Measurements from ENCODE around the gene ATP6V1E1. TPM values are rescaled to one million over a fixed set of nuclear protein-coding genes. Genes with fewer than 3 reads are reported as not detected.
A peak's percentile ranks its signal among the peaks of the same experiment; 100 is the strongest.

The ATP6V1E1 gene
- total and polyA plus RNA-seq, 9 of the 15 experiments (the other 6 are each of a cell fraction or from before 2014, with no cell fraction given): 122 to 249 (median 179) TPM

GRCh38 chr22:17562906-17563870, 65.4 kb downstream of the ATP6V1E1 start, which contains the start of gene SLC25A18:
Gene SLC25A18, plus strand, starts transcription at chr22:17563498. Its CDS starts 16,447 bp downstream, at chr22:17579945.
- in situ Hi-C loops (cut with MboI): no loop called here
- no peak for TF ChIP-seq ZKSCAN1 (IDR thresholded peaks at IDR 0.05; ENCODE audit: low read depth, low read length)
- TF ChIP-seq HDAC6 (IDR thresholded peaks at IDR 0.05; ENCODE audit: low read depth, low read length): no peak
- TF ChIP-seq MAX (CRISPR knock-in tag; IDR thresholded peaks at IDR 0.05): no peak
- TF ChIP-seq MBD2 (IDR thresholded peaks at IDR 0.05; ENCODE audit: borderline replicate concordance, low read depth): no peak
- no peak for TF ChIP-seq CSDE1 (IDR thresholded peaks at IDR 0.05)
- TF ChIP-seq SNRNP70 (optimal IDR thresholded peaks at IDR 0.05; ENCODE audit: low read depth, low read length): no peak
- no peak for TF ChIP-seq ZNF143 (CRISPR knock-in tag; IDR thresholded peaks at IDR 0.05)
- TF ChIP-seq ATF1 (CRISPR knock-in tag; IDR thresholded peaks at IDR 0.05): no peak
- TF ChIP-seq ATF1 (tag; IDR thresholded peaks at IDR 0.05): 0 out of 2 replicates have a peak, but pooled peaks have one; percentile 9
- no peak for TF ChIP-seq STAT6 (CRISPR knock-in tag; IDR thresholded peaks at IDR 0.05)
- peak; percentile 11 to 32 (median 25); a peak in 2 of 6 replicates for TF ChIP-seq CTCF (IDR thresholded peaks at IDR 0.05 in 2 of 3, conservative IDR thresholded peaks at IDR 0.05 in 1 of 3; ENCODE audit: insufficient read depth in 2 of 3, low read depth in 1 of 3, low read length in 3 of 3)
- TF ChIP-seq CEBPB (tag; IDR thresholded peaks at IDR 0.05): peak; percentile 94
- no peak for TF ChIP-seq SAFB2 (IDR thresholded peaks at IDR 0.05; ENCODE audit: borderline replicate concordance, low read depth, low read length, severe bottlenecking)
- no peak for TF ChIP-seq MCM2 (IDR thresholded peaks at IDR 0.05; ENCODE audit: low read depth)
- no peak for TF ChIP-seq POLR2B (IDR thresholded peaks at IDR 0.05; ENCODE audit: low read depth, partially characterized antibody)
- TF ChIP-seq CBX3 (IDR thresholded peaks at IDR 0.05; ENCODE audit: borderline replicate concordance in 1 of 2, low read length in 2 of 2): no peak

More at GRCh38 chr22:17562906-17563870, 65.4 kb downstream of the ATP6V1E1 start, which contains the start of gene SLC25A18:
- intact Hi-C loops (cut with micrococcal nuclease): loop anchor here (2.0 to 5.0 kb wide), 2 partner anchors 76 to 159 kb away; partner anchors contain the start of gene BCL2L13
- 4% methylated on average over 17 of the region's 17 CpGs for WGBS (ENCODE audit: insufficient coverage, low coverage, missing lambda C conversion rate)
- FAIRE-seq (no peak), ATAC-seq (peak; percentile 56), DNase-seq (ENCODE audit: extremely low read depth in 1 of 4, low spot score in 3 of 4) (peak; percentile 37 to 47 (median 44))
- H3K9ac ChIP-seq (ENCODE audit: insufficient read depth in 1 of 2, low read depth in 2 of 2, low read length in 2 of 2): no peak within 1 kb of the TSS
- ChIA-PET CTCF (ENCODE audit: low intra/inter-chr PET ratio) (no interaction called here), POLR2A (interaction anchor here (0.6 to 1.0 kb wide), 3 partner anchors 12 to 48 kb away, joined by 3 to 4 read pairs (median 3); no protein-coding TSS in a partner anchor)
- no peak within 1 kb of the TSS for H3K4me3 ChIP-seq
- H2AFZ ChIP-seq (ENCODE audit: low read depth, low read length): peak within 1 kb of the TSS; percentile 2; the same call in 1 of the 2 replicates
- H3K79me2 ChIP-seq (ENCODE audit: control insufficient read depth, insufficient read depth, low read length): no peaks in the 10 kb centered on the region
- no peaks in the 10 kb centered on the region for H3K9me3 ChIP-seq (replicated peaks; ENCODE audit: control insufficient read depth, insufficient read depth, low read depth, low read length)
- BruUV-seq (replicated peaks): no TSS peak
- no peaks in the 10 kb centered on the region for H3K36me3 ChIP-seq (ENCODE audit: control insufficient read depth, insufficient read depth, low read length)
- H3K4me1 ChIP-seq (replicated peaks in 1 of 2; ENCODE audit: control insufficient read depth in 2 of 2, insufficient read depth in 2 of 2, low read length in 2 of 2): 0 out of 5 replicates have a peak, but pooled peaks cover 0 to 4% of the 10 kb centered on the region in 2 experiments
- H3K4me2 ChIP-seq (ENCODE audit: insufficient read depth, low read length): no peak within 1 kb of the TSS
- peaks cover 38 to 44% of the 10 kb centered on the region in 2 experiments for H3K27me3 ChIP-seq (ENCODE audit: control insufficient read depth in 2 of 2, insufficient read depth in 2 of 2, low read length in 2 of 2)
- no peak within 1 kb of the TSS for H3K27ac ChIP-seq (ENCODE audit: extremely low read depth, low read depth, low read length)
- H3K9me1 ChIP-seq (ENCODE audit: control insufficient read depth, insufficient read depth, low read length): no peaks in the 10 kb centered on the region
- no peaks in the 10 kb centered on the region for H4K20me1 ChIP-seq (replicated peaks; ENCODE audit: control insufficient read depth, insufficient read depth, low read length)
